Nucleus accumbens (tissue), 56 donors: ENCODE data around the gene NT5DC4.
A peak's percentile ranks its signal among the peaks of the same experiment; 100 is the strongest.
"Not testable (repeated sequence)": the region's sequence is repeated elsewhere in the genome, so short reads cannot be mapped to it uniquely, and the experiment has no call there.

Source experiments
- DNase-seq, 56 donors: peaks; one replicate each; lab custom pipeline; 2025; lab: John Stamatoyannopoulos, UW

NT5DC4 gene

GRCh38 chr2:112698834-112699515, 21.8 kb upstream of the NT5DC4 start:
- DNase-seq = no peak

- no peak for DNase-seq
Observed at GRCh38 chr2:112699984-112700667, 20.7 kb upstream of the NT5DC4 start.

GRCh38 chr2:112701052-112701451, 19.8 kb upstream of the NT5DC4 start:
- DNase-seq = peak in 2 of 56 donors; percentile 23 to 27

GRCh38 chr2:112703684-112704083, 17.1 kb upstream of the NT5DC4 start:
- no peak for DNase-seq

GRCh38 chr2:112705575-112705974, 15.2 kb upstream of the NT5DC4 start:
- no peak for DNase-seq

- DNase-seq = no peak
Observed at GRCh38 chr2:112706170-112706664, 14.6 kb upstream of the NT5DC4 start.

- DNase-seq = not testable (repeated sequence)
Observed at GRCh38 chr2:112706947-112707346, 13.9 kb upstream of the NT5DC4 start.

- peak in 20 of 56 donors; percentile 7 to 68 (median 31) for DNase-seq
Observed at GRCh38 chr2:112708968-112709367, 11.9 kb upstream of the NT5DC4 start.

- peak in 1 of 56 donors; percentile 11 for DNase-seq
Observed at GRCh38 chr2:112709703-112710102, 11.1 kb upstream of the NT5DC4 start.

GRCh38 chr2:112710956-112711750, 9.7 kb upstream of the NT5DC4 start:
- DNase-seq = no peak

- no peak for DNase-seq
Observed at GRCh38 chr2:112712465-112712864, 8.4 kb upstream of the NT5DC4 start.

- DNase-seq = peak in 13 of 56 donors; percentile 7 to 70 (median 24)
Observed at GRCh38 chr2:112712903-112713584, 7.8 kb upstream of the NT5DC4 start.

GRCh38 chr2:112713585-112713925, 7.3 kb upstream of the NT5DC4 start:
- DNase-seq = no peak

GRCh38 chr2:112713926-112714325, 6.9 kb upstream of the NT5DC4 start:
- no peak for DNase-seq

GRCh38 chr2:112714331-112714730, 6.5 kb upstream of the NT5DC4 start:
- DNase-seq = no peak

GRCh38 chr2:112714836-112715631, 5.8 kb upstream of the NT5DC4 start:
- no peak for DNase-seq

- not testable (repeated sequence) for DNase-seq
Observed at GRCh38 chr2:112716094-112716493, 4.7 kb upstream of the NT5DC4 start.

GRCh38 chr2:112716826-112717352, 3.9 kb upstream of the NT5DC4 start:
- DNase-seq = not testable (repeated sequence)

- DNase-seq = no peak
Observed at GRCh38 chr2:112718863-112719370, 1.9 kb upstream of the NT5DC4 start.
